NCI-H2081 (cell line): ENCODE data around the gene GH2.
A peak's percentile ranks its signal among the peaks of the same experiment; 100 is the strongest.
"Not testable (repeated sequence)": the region's sequence is repeated elsewhere in the genome, so short reads cannot be mapped to it uniquely, and the experiment has no call there.

Experiments used
- DNase-seq, 2 experiments: peaks; one replicate each; lab custom pipeline; 2025; lab: John Stamatoyannopoulos, UW

Gene GH2

GRCh38 chr17:63911041-63911635, 29.4 kb upstream of the GH2 start, which contains the start of gene CSHL1:
CSHL1 (minus strand) TSS chr17:63911258; CDS start chr17:63911196, 62 bp downstream.
- DNase-seq: no peak

- DNase-seq: no peak
Observed at GRCh38 chr17:63910096-63910495, 28.4 kb upstream of the GH2 start.

GRCh38 chr17:63909586-63909985, 27.8 kb upstream of the GH2 start:
- DNase-seq: not testable (repeated sequence)

DNA sequence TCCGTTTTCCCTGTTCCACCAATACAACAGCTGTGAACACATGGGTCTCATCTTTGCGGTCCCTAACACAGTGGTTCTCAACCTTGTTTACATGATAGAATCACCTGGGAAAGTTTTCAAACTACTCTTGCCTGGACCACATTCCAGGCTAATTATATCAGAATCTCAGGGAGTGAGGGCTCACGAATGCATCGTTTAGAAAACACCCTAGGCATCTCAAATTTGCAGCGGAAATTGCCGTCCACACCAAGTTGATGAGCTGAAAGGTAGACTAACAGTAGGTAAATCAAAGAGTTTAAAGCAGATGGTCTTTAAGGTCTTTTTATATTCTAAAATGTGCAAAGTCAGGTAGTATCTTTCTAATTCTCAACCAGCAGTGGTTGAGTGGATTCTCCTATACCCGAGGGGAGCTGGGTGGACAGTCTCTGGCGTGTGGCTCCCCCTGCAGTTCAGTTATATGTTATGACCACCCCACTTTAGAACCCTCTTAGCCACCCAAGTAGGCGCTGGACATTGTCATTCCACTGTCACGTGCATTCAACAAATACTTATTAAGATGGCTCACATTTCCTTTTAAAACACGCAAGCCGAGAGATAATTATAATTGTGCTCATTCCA, 25.5 kb upstream of the GH2 start:
- DNase-seq: peak; percentile 17

- not testable (repeated sequence) for DNase-seq
Observed at GRCh38 chr17:63904796-63905195, 23.1 kb upstream of the GH2 start.

- not testable (repeated sequence) for DNase-seq
Observed at GRCh38 chr17:63903787-63904201, 22.1 kb upstream of the GH2 start.

DNA sequence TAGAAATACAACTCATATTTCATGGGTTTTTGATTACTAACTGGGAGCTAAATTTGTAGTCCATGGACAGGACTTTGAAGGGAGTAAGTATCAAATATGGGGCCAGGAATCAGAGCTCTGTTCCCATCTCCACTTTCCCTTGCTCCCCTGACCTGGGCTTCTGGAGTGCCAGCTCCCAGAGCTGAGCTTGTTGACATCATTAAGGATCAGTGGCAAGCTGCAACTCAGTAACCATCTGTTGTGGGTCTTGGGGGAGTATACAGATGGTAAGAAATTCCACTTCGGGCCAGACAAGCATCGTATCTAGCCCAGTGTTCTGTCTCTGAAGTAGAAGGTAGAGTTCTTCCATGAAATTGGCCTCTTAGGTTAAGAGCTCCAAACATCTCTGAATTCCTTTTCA, 20.2 kb upstream of the GH2 start:
- not testable (repeated sequence) for DNase-seq

GRCh38 chr17:63898899-63899798, 17.4 kb upstream of the GH2 start:
- not testable (repeated sequence) for DNase-seq

GRCh38 chr17:63896524-63897354, 15.0 kb upstream of the GH2 start, which contains the start of gene CSH1:
CSH1 (minus strand) TSS chr17:63896574; CDS start chr17:63896511, 63 bp downstream.
- not testable (repeated sequence) for DNase-seq

DNA sequence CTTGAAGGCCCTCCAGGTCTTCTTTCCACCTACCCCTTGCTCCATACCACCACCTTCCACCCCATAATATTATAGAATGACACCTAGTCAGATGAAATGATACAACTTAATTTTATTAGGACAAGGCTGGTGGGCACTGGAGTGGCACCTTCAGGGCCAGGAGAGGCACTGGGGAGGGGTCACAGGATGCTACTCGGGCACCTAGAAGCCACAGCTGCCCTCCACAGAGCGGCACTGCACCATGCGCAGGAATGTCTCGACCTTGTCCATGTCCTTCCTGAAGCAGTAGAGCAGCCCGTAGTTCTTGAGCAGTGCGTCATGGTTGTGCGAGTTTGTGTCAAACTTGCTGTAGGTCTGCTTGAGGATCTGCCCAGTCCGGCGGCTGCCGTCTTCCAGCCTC, 13.1 kb upstream of the GH2 start:
- not testable (repeated sequence) for DNase-seq

- not testable (repeated sequence) for DNase-seq
Observed at GRCh38 chr17:63894021-63894420, 12.3 kb upstream of the GH2 start.

- DNase-seq: not testable (repeated sequence)
Observed at GRCh38 chr17:63892316-63893037, 10.7 kb upstream of the GH2 start.

GRCh38 chr17:63889026-63889848, 7.5 kb upstream of the GH2 start:
- DNase-seq: peak; percentile 38 to 53

- not testable (repeated sequence) for DNase-seq
Observed at GRCh38 chr17:63885119-63885518, 3.4 kb upstream of the GH2 start.

DNA sequence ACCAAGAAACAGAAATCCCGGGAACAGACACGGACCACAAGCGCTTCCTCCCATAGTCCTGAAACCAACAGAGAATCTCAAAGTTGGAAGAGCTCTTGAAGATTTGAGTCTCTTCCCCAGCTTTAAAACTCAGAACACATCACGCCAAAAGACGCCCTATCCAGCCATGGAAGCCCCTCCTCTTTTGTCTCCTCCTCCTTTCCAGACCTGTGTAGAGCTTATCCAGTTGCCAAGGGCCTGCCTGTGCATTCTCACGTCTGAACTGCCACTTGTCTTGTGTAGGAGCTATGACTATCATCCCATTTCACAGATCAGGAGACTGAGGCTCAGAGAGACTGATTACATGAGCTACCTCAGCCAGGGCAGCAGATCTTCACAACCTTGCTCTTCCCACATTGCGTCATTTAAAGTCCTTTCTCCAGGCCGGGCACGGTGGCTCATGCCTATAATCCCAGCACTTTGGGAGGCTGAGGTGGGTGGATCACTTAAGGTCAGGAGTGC, 932 bp upstream of the GH2 start:
- not testable (repeated sequence) for DNase-seq

GRCh38 chr17:63881337-63881736, 407 bp downstream of the GH2 start:
- not testable (repeated sequence) for DNase-seq

GRCh38 chr17:63880706-63881105, 1.0 kb downstream of the GH2 start:
- no peak for DNase-seq

DNA sequence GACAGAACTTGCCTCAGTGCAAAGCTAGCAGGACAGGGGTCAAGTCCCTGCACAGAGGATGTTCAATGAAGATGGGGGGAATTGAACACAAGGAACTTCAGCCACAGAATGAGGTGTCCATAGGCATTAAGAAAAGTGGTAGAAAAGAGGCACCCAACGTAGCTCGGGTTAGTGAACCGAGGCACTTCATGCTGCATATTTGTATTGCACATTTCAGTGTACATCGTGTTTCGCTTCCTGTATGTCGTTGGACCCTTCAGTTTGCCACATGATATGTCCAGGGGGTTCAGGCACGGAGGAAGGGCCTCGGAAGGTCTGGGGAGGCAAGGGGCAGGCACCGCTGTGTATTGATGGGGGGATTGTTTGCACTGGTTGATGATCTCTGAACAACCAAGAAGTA, 3.3 kb downstream of the GH2 start:
- DNase-seq: not testable (repeated sequence)

- not testable (repeated sequence) for DNase-seq
Observed at GRCh38 chr17:63874693-63875092, 7.1 kb downstream of the GH2 start.
